ENCODE data around the gene SLIT3. TPM values are rescaled to one million over a fixed set of nuclear protein-coding genes. Genes with fewer than 3 reads are reported as not detected.
A peak's percentile ranks its signal among the peaks of the same experiment; 100 is the strongest.

Gene SLIT3
- total and polyA plus RNA-seq, 5 donors from 2014 or later, result not detected

DNA sequence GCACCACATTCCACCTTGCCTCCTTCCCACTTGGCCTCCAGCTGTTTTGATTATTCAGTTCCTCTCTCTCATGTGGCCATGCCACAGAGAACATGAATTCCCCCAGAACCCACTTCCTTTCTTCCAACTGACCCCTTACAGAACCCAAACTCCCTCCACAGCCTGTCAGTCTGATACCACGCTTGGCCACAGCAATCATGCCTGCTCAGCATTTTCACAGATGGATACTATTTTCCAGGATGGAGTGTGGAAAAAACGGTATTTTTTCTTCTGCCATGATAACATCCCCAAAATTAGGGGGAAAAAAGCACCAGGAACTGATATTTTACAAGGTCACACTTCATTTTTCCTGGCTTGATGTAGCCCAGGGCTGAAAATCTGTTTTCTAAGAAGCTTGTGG, 34.9 kb upstream of the SLIT3 start:
- no peak for ATAC-seq (ENCODE audit: low read depth in 2 of 2)
- Mint-ChIP-seq H3K36me3 (no peaks in the 10 kb centered on the region), H3K9me3 (peaks cover 0 to 1% (median 0%) of the 10 kb centered on the region in 7 donors), H3K27ac (no peak overlapping the region), H3K4me3 (no peak overlapping the region), H3K27me3 (peaks cover 9% of the 10 kb centered on the region), H3K4me1 (no peaks in the 10 kb centered on the region)
- Histone ChIP-seq H3K36me3 (ENCODE audit: control insufficient read depth, insufficient read depth, low read length) (no peaks in the 10 kb centered on the region), H3K27me3 (ENCODE audit: control insufficient read depth, insufficient read depth, low read length) (peaks cover 4% of the 10 kb centered on the region), H3K9me3 (ENCODE audit: control insufficient read depth in 2 of 2, low read length in 2 of 2) (no peaks in the 10 kb centered on the region), H3K4me1 (ENCODE audit: control insufficient read depth, insufficient read depth, low read length, poor library complexity, severe bottlenecking) (no peaks in the 10 kb centered on the region), H3K4me3 (ENCODE audit: low read depth, low read length) (no peak overlapping the region), H3K27ac (ENCODE audit: insufficient read depth, low read length, poor library complexity, severe bottlenecking) (no peak overlapping the region)
- DNase-seq, result no peak

DNA sequence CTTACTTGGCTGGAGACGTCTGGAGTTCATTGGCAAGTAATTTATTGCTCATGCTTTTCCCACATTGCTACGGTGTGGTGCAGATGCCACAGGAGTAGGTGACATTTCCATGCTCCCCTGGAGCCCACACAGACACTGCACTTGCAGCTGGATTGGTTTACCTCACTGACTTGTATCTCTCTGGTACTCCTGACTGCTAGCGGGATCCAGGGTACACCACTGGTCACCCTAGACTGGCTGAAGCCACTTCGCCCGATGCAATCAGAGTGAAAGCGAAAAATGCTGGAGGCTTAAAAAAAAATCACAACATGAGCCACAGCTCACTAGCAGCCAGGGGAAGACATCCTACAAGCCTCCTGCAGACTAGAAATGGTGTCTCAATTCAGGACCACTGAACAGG, 32.6 kb upstream of the SLIT3 start:
- Mint-ChIP-seq H3K4me3 (no peak overlapping the region), H3K36me3 (no peaks in the 10 kb centered on the region), H3K27ac (no peak overlapping the region), H3K4me1 (no peaks in the 10 kb centered on the region), H3K27me3 (peaks cover 9% of the 10 kb centered on the region), H3K9me3 (peaks cover 0 to 1% (median 0%) of the 10 kb centered on the region in 7 donors)
- DNase-seq (no peak), ATAC-seq (ENCODE audit: low read depth in 2 of 2) (no peak)
- Histone ChIP-seq H3K9me3 (ENCODE audit: control insufficient read depth in 2 of 2, low read length in 2 of 2) (no peaks in the 10 kb centered on the region), H3K4me1 (ENCODE audit: control insufficient read depth, insufficient read depth, low read length, poor library complexity, severe bottlenecking) (no peaks in the 10 kb centered on the region), H3K27ac (ENCODE audit: insufficient read depth, low read length, poor library complexity, severe bottlenecking) (no peak overlapping the region), H3K27me3 (ENCODE audit: control insufficient read depth, insufficient read depth, low read length) (no peaks in the 10 kb centered on the region), H3K36me3 (ENCODE audit: control insufficient read depth, insufficient read depth, low read length) (no peaks in the 10 kb centered on the region), H3K4me3 (ENCODE audit: low read depth, low read length) (no peak overlapping the region)

DNA sequence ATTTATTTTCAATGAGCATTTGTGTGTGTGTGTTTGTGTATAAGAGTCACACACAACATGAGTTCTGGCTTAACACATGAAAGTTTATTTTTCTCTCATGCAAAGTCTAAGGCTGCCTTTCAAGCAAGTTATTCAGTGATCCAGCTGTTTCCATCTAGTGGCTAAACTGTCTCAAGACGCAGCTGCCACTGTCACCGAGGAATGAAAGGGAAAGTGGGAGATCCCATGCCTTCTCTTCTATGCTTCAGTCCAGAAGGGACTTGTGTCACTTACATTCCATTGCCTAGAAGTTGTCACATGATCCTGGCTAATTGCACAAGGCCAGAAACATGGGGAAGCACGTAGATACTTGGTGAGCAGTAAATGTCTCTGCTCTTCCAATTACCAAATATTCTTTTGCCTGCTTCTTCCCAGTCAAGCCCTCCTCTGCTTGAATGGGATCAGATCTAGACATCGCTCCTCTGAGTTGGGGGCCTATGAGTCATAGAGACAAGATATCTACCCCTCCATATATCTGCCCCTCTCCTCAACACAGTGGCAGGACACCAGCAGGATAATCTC, 30.4 kb upstream of the SLIT3 start:
- no peak overlapping the region for H3K4me3 Mint-ChIP-seq
- no peaks in the 10 kb centered on the region for H3K27me3 ChIP-seq (ENCODE audit: control insufficient read depth, insufficient read depth, low read length)
- H3K27me3 Mint-ChIP-seq, result peaks cover 13% of the 10 kb centered on the region
- no peak overlapping the region for H3K4me3 ChIP-seq (ENCODE audit: low read depth, low read length)
- no peak for DNase-seq
- H3K36me3 ChIP-seq (ENCODE audit: control insufficient read depth, insufficient read depth, low read length), result no peaks in the 10 kb centered on the region
- no peak overlapping the region for H3K27ac ChIP-seq (ENCODE audit: insufficient read depth, low read length, poor library complexity, severe bottlenecking)
- H3K9me3 ChIP-seq (ENCODE audit: control insufficient read depth in 2 of 2, low read length in 2 of 2), result no peaks in the 10 kb centered on the region
- H3K9me3 Mint-ChIP-seq, result peaks cover 0 to 1% (median 0%) of the 10 kb centered on the region in 7 donors
- H3K4me1 Mint-ChIP-seq, result no peaks in the 10 kb centered on the region
- no peak for ATAC-seq (ENCODE audit: low read depth in 2 of 2)
- H3K27ac Mint-ChIP-seq, result no peak overlapping the region
- H3K4me1 ChIP-seq (ENCODE audit: control insufficient read depth, insufficient read depth, low read length, poor library complexity, severe bottlenecking), result no peaks in the 10 kb centered on the region
- no peaks in the 10 kb centered on the region for H3K36me3 Mint-ChIP-seq

DNA sequence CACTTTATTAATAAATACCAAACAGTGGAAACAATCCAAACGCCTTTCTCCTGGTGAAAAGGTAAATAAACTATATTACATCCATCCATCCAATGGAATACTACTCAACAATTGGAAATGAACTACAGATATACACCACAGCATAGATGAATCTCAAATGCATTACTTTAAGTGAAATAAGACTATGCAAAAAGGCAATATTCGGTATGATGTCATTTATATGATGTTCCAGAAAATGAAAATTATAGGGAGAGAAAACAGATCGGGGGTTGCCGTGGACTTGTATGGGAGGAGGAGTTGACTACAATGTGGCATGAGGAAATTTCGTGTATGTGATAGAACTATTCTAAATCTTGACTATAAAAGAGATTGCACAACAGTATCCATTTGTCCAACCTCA, 27.5 kb upstream of the SLIT3 start:
- no peak overlapping the region for H3K27ac Mint-ChIP-seq
- peaks cover 0 to 3% (median 0%) of the 10 kb centered on the region in 7 donors for H3K9me3 Mint-ChIP-seq
- DNase-seq (no peak), ATAC-seq (ENCODE audit: low read depth in 2 of 2) (no peak)
- H3K27me3 Mint-ChIP-seq, result peaks cover 7% of the 10 kb centered on the region
- no peak overlapping the region for H3K27ac ChIP-seq (ENCODE audit: insufficient read depth, low read length, poor library complexity, severe bottlenecking)
- peaks cover 0 to 3% (median 0%) of the 10 kb centered on the region in 4 donors for H3K4me1 Mint-ChIP-seq
- no peak overlapping the region for H3K4me3 Mint-ChIP-seq
- H3K9me3 ChIP-seq (ENCODE audit: control insufficient read depth in 2 of 2, low read length in 2 of 2), result no peaks in the 10 kb centered on the region
- no peaks in the 10 kb centered on the region for H3K27me3 ChIP-seq (ENCODE audit: control insufficient read depth, insufficient read depth, low read length)
- H3K4me3 ChIP-seq (ENCODE audit: low read depth, low read length), result no peak overlapping the region
- no peaks in the 10 kb centered on the region for H3K4me1 ChIP-seq (ENCODE audit: control insufficient read depth, insufficient read depth, low read length, poor library complexity, severe bottlenecking)
- no peaks in the 10 kb centered on the region for H3K36me3 Mint-ChIP-seq
- no peaks in the 10 kb centered on the region for H3K36me3 ChIP-seq (ENCODE audit: control insufficient read depth, insufficient read depth, low read length)

DNA sequence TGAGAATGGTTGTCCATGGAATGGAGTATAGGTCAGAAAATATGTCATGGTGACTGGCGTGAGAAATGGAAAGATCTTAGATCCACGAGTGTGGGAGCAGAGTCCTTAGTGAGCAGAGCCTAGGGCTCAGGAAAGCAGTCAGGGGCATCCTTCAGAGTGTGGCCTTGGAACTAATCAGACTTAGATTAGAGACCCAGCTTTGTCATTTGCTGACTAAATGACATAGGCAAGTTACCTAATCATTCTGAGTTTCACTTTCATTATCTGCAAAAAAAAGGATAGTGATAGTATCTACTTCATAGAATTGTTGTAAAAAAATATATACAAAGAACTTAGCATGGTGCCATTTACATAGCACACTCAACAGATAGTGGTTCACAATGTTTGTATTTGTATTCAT, 24.3 kb upstream of the SLIT3 start:
- DNase-seq, result peak in 1 of 3 donors; percentile 16
- Mint-ChIP-seq H3K4me3 (no peak overlapping the region), H3K4me1 (peaks cover 0 to 3% (median 0%) of the 10 kb centered on the region in 4 donors), H3K9me3 (peaks cover 0 to 3% (median 0%) of the 10 kb centered on the region in 7 donors), H3K27ac (no peak overlapping the region), H3K27me3 (peaks cover 7% of the 10 kb centered on the region), H3K36me3 (no peaks in the 10 kb centered on the region)
- no peak for ATAC-seq (ENCODE audit: low read depth in 2 of 2)
- H3K4me1 ChIP-seq (ENCODE audit: control insufficient read depth, insufficient read depth, low read length, poor library complexity, severe bottlenecking), result no peaks in the 10 kb centered on the region
- H3K36me3 ChIP-seq (ENCODE audit: control insufficient read depth, insufficient read depth, low read length), result no peaks in the 10 kb centered on the region
- no peaks in the 10 kb centered on the region for H3K27me3 ChIP-seq (ENCODE audit: control insufficient read depth, insufficient read depth, low read length)
- no peaks in the 10 kb centered on the region for H3K9me3 ChIP-seq (ENCODE audit: control insufficient read depth in 2 of 2, low read length in 2 of 2)
- H3K4me3 ChIP-seq (ENCODE audit: low read depth, low read length), result no peak overlapping the region
- H3K27ac ChIP-seq (ENCODE audit: insufficient read depth, low read length, poor library complexity, severe bottlenecking), result no peak overlapping the region

DNA sequence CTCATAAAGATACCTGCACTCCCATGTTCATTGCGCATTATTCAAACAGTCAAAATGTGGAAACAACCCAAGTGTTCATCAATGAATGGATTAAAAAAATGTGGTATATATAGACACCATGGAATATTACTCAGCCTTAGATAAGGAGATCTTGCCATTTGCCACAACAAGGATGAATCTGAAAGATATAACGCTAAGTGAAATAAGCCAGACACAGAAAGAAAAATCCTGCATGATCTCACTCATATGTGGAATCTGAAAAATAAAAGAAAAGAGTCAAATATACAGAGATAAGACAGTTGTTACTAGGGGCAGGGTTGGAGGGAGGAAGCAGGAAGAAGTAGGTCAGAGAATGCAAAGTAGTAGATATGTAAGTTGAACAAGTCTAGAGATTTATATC, 17.6 kb upstream of the SLIT3 start:
- Mint-ChIP-seq H3K27ac (no peak overlapping the region), H3K27me3 (peaks cover 16% of the 10 kb centered on the region), H3K4me1 (no peaks in the 10 kb centered on the region), H3K4me3 (no peak overlapping the region), H3K36me3 (no peaks in the 10 kb centered on the region), H3K9me3 (peaks cover 0 to 2% (median 0%) of the 10 kb centered on the region in 7 donors)
- H3K9me3 ChIP-seq (ENCODE audit: control insufficient read depth in 2 of 2, low read length in 2 of 2), result no peaks in the 10 kb centered on the region
- ATAC-seq (ENCODE audit: low read depth in 2 of 2), result no peak
- H3K27ac ChIP-seq (ENCODE audit: insufficient read depth, low read length, poor library complexity, severe bottlenecking), result no peak overlapping the region
- no peaks in the 10 kb centered on the region for H3K27me3 ChIP-seq (ENCODE audit: control insufficient read depth, insufficient read depth, low read length)
- no peaks in the 10 kb centered on the region for H3K36me3 ChIP-seq (ENCODE audit: control insufficient read depth, insufficient read depth, low read length)
- no peak for DNase-seq
- H3K4me3 ChIP-seq (ENCODE audit: low read depth, low read length), result no peak overlapping the region
- no peaks in the 10 kb centered on the region for H3K4me1 ChIP-seq (ENCODE audit: control insufficient read depth, insufficient read depth, low read length, poor library complexity, severe bottlenecking)

DNA sequence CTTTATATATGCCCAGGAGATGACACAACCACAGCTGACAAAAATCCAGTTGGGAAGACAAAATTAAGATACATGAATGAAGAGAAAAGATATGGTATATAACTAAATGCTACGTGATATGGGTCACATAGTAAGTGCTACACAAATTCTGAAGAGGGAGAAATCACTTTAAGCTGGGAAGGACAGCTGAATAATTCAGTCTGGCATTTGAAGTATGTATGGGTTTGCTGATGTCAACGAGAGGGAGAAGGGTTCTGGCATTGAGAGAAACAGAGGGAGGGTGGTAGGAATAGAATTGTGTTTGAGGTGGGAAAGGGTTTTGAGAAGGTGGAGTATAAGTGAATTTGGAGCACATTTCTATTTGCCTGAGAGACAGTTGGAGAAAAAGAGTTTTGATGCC, 6.7 kb upstream of the SLIT3 start:
- no peaks in the 10 kb centered on the region for H3K36me3 Mint-ChIP-seq
- H3K4me3 Mint-ChIP-seq, result no peak overlapping the region
- Histone ChIP-seq H3K36me3 (ENCODE audit: control insufficient read depth, insufficient read depth, low read length) (no peaks in the 10 kb centered on the region), H3K4me1 (ENCODE audit: control insufficient read depth, insufficient read depth, low read length, poor library complexity, severe bottlenecking) (no peaks in the 10 kb centered on the region), H3K27me3 (ENCODE audit: control insufficient read depth, insufficient read depth, low read length) (peaks cover 4% of the 10 kb centered on the region), H3K9me3 (ENCODE audit: control insufficient read depth in 2 of 2, low read length in 2 of 2) (no peaks in the 10 kb centered on the region), H3K27ac (ENCODE audit: insufficient read depth, low read length, poor library complexity, severe bottlenecking) (no peak overlapping the region), H3K4me3 (ENCODE audit: low read depth, low read length) (no peak overlapping the region)
- peaks cover 24% of the 10 kb centered on the region for H3K27me3 Mint-ChIP-seq
- H3K9me3 Mint-ChIP-seq, result peaks cover 0 to 4% (median 0%) of the 10 kb centered on the region in 7 donors
- no peak overlapping the region for H3K27ac Mint-ChIP-seq
- DNase-seq (no peak), ATAC-seq (ENCODE audit: low read depth in 2 of 2) (no peak)
- H3K4me1 Mint-ChIP-seq, result peaks cover 0 to under 1% (median 0%) of the 10 kb centered on the region in 4 donors

DNA sequence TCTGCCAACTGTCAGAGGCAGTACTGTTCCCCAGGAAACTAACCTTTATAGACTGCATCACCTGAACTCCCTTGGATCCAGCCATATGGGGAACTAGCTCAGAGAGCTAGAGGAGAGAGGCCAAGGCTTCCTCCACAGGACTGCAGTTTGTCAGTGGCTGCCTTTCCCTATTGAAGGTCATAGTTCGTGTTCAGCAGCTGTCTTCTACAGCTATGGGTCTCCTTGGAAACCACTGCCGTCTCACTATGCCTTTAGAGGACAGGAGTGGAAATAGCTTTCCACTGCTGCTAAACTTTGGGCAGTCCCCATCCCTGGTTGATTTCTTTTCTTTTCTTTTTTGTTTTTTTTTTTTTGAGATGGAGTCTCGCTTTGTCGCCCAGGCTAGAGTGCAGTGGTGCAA, 4.4 kb upstream of the SLIT3 start:
- Mint-ChIP-seq H3K9me3 (peaks cover 0 to 4% (median 0%) of the 10 kb centered on the region in 7 donors), H3K4me3 (no peak overlapping the region), H3K4me1 (peaks cover 0 to 13% (median 5%) of the 10 kb centered on the region in 4 donors), H3K27me3 (peaks cover 34% of the 10 kb centered on the region), H3K27ac (no peak overlapping the region), H3K36me3 (no peaks in the 10 kb centered on the region)
- no peak for ATAC-seq (ENCODE audit: low read depth in 2 of 2)
- H3K36me3 ChIP-seq (ENCODE audit: control insufficient read depth, insufficient read depth, low read length), result no peaks in the 10 kb centered on the region
- no peak overlapping the region for H3K27ac ChIP-seq (ENCODE audit: insufficient read depth, low read length, poor library complexity, severe bottlenecking)
- no peak for DNase-seq
- no peaks in the 10 kb centered on the region for H3K9me3 ChIP-seq (ENCODE audit: control insufficient read depth in 2 of 2, low read length in 2 of 2)
- no peaks in the 10 kb centered on the region for H3K4me1 ChIP-seq (ENCODE audit: control insufficient read depth, insufficient read depth, low read length, poor library complexity, severe bottlenecking)
- peaks cover 4% of the 10 kb centered on the region for H3K27me3 ChIP-seq (ENCODE audit: control insufficient read depth, insufficient read depth, low read length)
- no peak overlapping the region for H3K4me3 ChIP-seq (ENCODE audit: low read depth, low read length)

Measured in CD4-positive, CD25-positive, alpha-beta regulatory T cell (primary cell).